ENCODE data around the gene CCR2.
A peak's percentile ranks its signal among the peaks of the same experiment; 100 is the strongest.
"Not testable (repeated sequence)": the region's sequence is repeated elsewhere in the genome, so short reads cannot be mapped to it uniquely, and the experiment has no call there.

Gene CCR2

DNA sequence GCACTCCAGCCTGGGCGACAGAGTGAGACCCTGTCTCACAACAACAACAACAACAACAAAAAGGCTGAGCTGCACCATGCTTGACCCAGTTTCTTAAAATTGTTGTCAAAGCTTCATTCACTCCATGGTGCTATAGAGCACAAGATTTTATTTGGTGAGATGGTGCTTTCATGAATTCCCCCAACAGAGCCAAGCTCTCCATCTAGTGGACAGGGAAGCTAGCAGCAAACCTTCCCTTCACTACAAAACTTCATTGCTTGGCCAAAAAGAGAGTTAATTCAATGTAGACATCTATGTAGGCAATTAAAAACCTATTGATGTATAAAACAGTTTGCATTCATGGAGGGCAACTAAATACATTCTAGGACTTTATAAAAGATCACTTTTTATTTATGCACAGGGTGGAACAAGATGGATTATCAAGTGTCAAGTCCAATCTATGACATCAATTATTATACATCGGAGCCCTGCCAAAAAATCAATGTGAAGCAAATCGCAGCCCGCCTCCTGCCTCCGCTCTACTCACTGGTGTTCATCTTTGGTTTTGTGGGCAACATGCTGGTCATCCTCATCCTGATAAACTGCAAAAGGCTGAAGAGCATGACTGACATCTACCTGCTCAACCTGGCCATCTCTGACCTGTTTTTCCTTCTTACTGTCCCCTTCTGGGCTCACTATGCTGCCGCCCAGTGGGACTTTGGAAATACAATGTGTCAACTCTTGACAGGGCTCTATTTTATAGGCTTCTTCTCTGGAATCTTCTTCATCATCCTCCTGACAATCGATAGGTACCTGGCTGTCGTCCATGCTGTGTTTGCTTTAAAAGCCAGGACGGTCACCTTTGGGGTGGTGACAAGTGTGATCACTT is 18.8 kb downstream of the CCR2 start:
- DNase-seq (ENCODE audit: low spot score in 2 of 2) (no peak), ATAC-seq (replicated peaks; ENCODE audit: extremely low read depth, poor library complexity, severe bottlenecking) (peak; percentile 22)
- Mint-ChIP-seq H3K9me3 (no peaks in the 10 kb centered on the region), H3K36me3 (ENCODE audit: insufficient read depth) (peaks cover 38% of the 10 kb centered on the region), H3K27me3 (no peaks in the 10 kb centered on the region), H3K27ac (ENCODE audit: low read depth) (peak overlapping the region; percentile 56), H3K4me3 (peak overlapping the region; percentile 81), H3K4me1 (peaks cover 79% of the 10 kb centered on the region)

DNA sequence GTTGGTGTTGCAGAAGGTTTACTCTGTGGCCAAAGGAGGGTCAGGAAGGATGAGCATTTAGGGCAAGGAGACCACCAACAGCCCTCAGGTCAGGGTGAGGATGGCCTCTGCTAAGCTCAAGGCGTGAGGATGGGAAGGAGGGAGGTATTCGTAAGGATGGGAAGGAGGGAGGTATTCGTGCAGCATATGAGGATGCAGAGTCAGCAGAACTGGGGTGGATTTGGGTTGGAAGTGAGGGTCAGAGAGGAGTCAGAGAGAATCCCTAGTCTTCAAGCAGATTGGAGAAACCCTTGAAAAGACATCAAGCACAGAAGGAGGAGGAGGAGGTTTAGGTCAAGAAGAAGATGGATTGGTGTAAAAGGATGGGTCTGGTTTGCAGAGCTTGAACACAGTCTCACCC is 20.8 kb downstream of the CCR2 start:
- Mint-ChIP-seq H3K4me3 (peak overlapping the region; percentile 81), H3K9me3 (no peaks in the 10 kb centered on the region), H3K4me1 (peaks cover 66% of the 10 kb centered on the region), H3K36me3 (ENCODE audit: insufficient read depth) (peaks cover 36% of the 10 kb centered on the region), H3K27ac (ENCODE audit: low read depth) (peak overlapping the region; percentile 85), H3K27me3 (no peaks in the 10 kb centered on the region)
- no peak for DNase-seq (ENCODE audit: low spot score in 2 of 2)
- ATAC-seq (replicated peaks; ENCODE audit: extremely low read depth, poor library complexity, severe bottlenecking): no peak

DNA sequence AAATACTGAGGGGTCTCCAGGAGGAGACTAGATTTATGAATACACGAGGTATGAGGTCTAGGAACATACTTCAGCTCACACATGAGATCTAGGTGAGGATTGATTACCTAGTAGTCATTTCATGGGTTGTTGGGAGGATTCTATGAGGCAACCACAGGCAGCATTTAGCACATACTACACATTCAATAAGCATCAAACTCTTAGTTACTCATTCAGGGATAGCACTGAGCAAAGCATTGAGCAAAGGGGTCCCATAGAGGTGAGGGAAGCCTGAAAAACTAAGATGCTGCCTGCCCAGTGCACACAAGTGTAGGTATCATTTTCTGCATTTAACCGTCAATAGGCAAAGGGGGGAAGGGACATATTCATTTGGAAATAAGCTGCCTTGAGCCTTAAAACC is 21.3 kb downstream of the CCR2 start:
- H3K27me3 Mint-ChIP-seq: no peaks in the 10 kb centered on the region
- H3K9me3 Mint-ChIP-seq: no peaks in the 10 kb centered on the region
- peak overlapping the region; percentile 85 for H3K27ac Mint-ChIP-seq (ENCODE audit: low read depth)
- peaks cover 61% of the 10 kb centered on the region for H3K4me1 Mint-ChIP-seq
- no peak for DNase-seq (ENCODE audit: low spot score in 2 of 2)
- peaks cover 36% of the 10 kb centered on the region for H3K36me3 Mint-ChIP-seq (ENCODE audit: insufficient read depth)
- no peak for ATAC-seq (replicated peaks; ENCODE audit: extremely low read depth, poor library complexity, severe bottlenecking)
- peak overlapping the region; percentile 81 for H3K4me3 Mint-ChIP-seq

DNA sequence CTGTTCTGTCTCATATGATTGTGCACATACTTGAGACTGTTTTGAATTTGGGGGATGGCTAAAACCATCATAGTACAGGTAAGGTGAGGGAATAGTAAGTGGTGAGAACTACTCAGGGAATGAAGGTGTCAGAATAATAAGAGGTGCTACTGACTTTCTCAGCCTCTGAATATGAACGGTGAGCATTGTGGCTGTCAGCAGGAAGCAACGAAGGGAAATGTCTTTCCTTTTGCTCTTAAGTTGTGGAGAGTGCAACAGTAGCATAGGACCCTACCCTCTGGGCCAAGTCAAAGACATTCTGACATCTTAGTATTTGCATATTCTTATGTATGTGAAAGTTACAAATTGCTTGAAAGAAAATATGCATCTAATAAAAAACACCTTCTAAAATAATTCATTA is 21.9 kb downstream of the CCR2 start:
- ATAC-seq (replicated peaks; ENCODE audit: extremely low read depth, poor library complexity, severe bottlenecking) (peak; percentile 38), DNase-seq (ENCODE audit: low spot score in 2 of 2) (no peak)
- Mint-ChIP-seq H3K4me1 (peaks cover 61% of the 10 kb centered on the region), H3K27ac (ENCODE audit: low read depth) (peak overlapping the region; percentile 85), H3K4me3 (peak overlapping the region; percentile 81), H3K36me3 (ENCODE audit: insufficient read depth) (peaks cover 36% of the 10 kb centered on the region), H3K27me3 (no peaks in the 10 kb centered on the region), H3K9me3 (no peaks in the 10 kb centered on the region)

DNA sequence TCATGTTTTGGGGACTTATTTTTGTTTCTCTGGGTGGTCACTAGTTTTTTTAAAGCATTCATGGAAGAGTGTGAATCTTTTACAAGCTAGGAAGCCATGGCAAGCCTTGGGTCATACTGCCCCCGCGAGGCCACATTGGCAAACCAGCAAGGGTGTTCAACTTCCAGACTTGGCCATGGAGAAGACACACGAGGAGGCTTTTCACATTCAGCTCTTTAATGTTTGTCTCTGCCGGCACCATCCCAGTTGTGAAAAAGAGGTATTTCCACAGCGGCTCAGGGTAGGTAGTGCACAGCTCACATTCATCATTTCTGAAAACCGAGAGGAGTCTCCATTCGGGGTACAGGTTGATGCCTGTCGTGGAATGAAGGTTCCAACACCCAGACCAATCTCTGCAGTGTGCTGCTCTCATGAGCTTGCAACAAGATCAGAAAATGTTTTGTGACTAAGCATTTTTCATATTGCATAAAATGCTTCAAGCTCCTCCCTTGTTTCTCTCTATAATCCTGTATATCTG is 24.6 kb downstream of the CCR2 start:
- DNase-seq (ENCODE audit: low spot score in 2 of 2) (peak; percentile 35 to 52), ATAC-seq (replicated peaks; ENCODE audit: extremely low read depth, poor library complexity, severe bottlenecking) (no peak)
- peak overlapping the region; percentile 24 for H3K27ac Mint-ChIP-seq (ENCODE audit: low read depth)
- H3K27me3 Mint-ChIP-seq: no peaks in the 10 kb centered on the region
- no peaks in the 10 kb centered on the region for H3K9me3 Mint-ChIP-seq
- H3K36me3 Mint-ChIP-seq (ENCODE audit: insufficient read depth): peaks cover 27% of the 10 kb centered on the region
- H3K4me1 Mint-ChIP-seq: peaks cover 59% of the 10 kb centered on the region
- H3K4me3 Mint-ChIP-seq: no peak overlapping the region

DNA sequence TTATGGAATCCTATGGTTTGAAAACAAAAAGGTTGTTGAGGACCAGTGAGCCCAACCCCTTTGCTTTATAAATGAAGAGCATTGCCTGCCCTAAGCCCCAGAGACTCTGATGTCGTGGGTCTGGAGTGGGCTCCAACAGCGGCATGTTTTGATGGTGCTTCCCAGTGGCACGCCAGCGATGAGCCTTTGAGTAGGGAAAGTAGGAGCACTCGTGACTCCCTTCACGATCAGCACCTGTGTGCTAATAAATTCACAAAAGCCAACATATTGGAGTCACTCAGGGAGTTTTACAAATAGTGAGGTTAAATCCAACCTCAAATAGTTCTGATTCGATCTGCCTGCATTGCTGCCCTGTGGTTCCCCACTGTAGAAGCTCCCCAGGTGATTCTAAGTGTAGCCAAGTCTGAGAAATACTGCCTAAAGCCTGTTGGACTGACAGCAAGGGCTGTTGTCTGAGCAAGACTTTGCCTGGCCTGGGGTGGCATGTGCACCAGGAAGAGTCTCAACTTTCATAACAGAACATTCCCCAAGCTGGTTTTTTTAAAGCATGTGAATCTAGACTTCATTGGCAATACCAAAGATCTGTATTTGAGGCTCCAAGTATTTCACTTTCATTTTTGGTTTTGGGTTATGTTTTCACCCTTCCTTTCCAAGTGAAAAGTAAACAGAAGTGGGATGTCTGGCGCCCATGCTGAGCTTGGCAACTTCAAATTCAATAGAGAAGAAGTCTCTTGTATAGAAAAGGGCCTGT is 26.7 kb downstream of the CCR2 start:
- Mint-ChIP-seq H3K27me3 (no peaks in the 10 kb centered on the region), H3K27ac (ENCODE audit: low read depth) (peak overlapping the region; percentile 17), H3K9me3 (no peaks in the 10 kb centered on the region), H3K4me1 (peaks cover 44% of the 10 kb centered on the region), H3K36me3 (ENCODE audit: insufficient read depth) (peaks cover 14% of the 10 kb centered on the region), H3K4me3 (peak overlapping the region; percentile 20)
- ATAC-seq (replicated peaks; ENCODE audit: extremely low read depth, poor library complexity, severe bottlenecking) (peak; percentile 56), DNase-seq (ENCODE audit: low spot score in 2 of 2) (no peak)

DNA sequence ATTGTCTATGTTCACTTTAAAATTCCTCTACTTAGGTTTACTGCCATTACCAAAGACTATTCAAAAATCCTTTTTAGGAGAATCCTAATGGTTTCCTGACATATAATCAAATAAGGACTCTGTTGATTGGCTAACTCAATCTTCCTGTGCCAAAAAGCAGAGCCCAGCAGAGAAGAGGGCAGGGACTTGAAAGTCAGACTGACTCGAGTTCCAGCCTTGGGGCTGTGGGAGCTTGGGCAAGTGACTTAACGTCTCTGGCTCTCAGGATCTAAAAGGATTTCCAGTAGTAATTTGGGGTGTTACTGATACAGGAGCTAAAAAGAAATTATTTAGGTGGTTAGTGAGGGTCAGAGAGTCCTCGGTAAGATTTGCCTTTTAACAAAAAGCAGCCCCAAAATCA is 27.7 kb downstream of the CCR2 start:
- no peaks in the 10 kb centered on the region for H3K9me3 Mint-ChIP-seq
- ATAC-seq (replicated peaks; ENCODE audit: extremely low read depth, poor library complexity, severe bottlenecking) (no peak), DNase-seq (ENCODE audit: low spot score in 2 of 2) (no peak)
- peaks cover 39% of the 10 kb centered on the region for H3K4me1 Mint-ChIP-seq
- H3K4me3 Mint-ChIP-seq: no peak overlapping the region
- H3K27me3 Mint-ChIP-seq: no peaks in the 10 kb centered on the region
- H3K27ac Mint-ChIP-seq (ENCODE audit: low read depth): peak overlapping the region; percentile 17
- H3K36me3 Mint-ChIP-seq (ENCODE audit: insufficient read depth): peaks cover 14% of the 10 kb centered on the region

DNA sequence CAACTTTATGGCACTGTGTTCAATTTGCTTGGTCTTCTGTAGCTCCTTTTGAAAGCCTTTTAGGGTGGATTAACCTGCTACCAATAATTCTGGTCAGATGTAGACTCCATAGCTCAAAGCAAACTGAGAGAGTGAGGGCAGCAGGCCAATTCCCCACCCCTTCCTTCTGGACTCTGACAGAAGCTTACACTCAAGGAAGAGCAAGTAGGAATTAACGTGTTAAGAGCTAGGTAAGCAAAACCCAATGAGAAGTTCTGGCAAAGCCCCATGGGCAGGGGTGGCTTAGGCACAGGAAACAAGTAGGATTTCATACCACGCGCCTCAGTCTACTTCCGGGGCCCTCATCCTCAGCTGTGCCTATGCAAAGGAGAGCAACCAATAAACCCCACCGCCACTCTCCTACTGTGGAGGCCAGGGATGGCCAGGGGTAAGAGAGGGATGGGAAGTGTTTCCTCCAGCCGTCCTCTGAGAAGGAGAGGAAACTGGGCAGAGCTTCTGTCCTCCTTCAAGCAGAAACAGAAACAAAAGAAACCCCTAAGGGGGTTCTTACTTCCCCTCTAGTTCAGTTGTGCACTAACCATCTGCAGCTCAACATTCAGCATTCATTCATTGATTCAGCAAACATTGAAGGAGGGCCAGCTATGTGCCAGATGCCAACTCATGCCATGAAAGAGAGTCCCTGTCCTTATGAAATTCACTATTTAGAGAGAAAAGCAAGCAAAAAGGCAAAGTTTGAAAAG is 29.5 kb downstream of the CCR2 start:
- H3K9me3 Mint-ChIP-seq: no peaks in the 10 kb centered on the region
- DNase-seq (ENCODE audit: low spot score in 2 of 2): no peak
- ATAC-seq (replicated peaks; ENCODE audit: extremely low read depth, poor library complexity, severe bottlenecking): no peak
- H3K36me3 Mint-ChIP-seq (ENCODE audit: insufficient read depth): peaks cover 5% of the 10 kb centered on the region
- peaks cover 27% of the 10 kb centered on the region for H3K4me1 Mint-ChIP-seq
- H3K27me3 Mint-ChIP-seq: no peaks in the 10 kb centered on the region
- H3K4me3 Mint-ChIP-seq: no peak overlapping the region
- no peak overlapping the region for H3K27ac Mint-ChIP-seq (ENCODE audit: low read depth)

DNA sequence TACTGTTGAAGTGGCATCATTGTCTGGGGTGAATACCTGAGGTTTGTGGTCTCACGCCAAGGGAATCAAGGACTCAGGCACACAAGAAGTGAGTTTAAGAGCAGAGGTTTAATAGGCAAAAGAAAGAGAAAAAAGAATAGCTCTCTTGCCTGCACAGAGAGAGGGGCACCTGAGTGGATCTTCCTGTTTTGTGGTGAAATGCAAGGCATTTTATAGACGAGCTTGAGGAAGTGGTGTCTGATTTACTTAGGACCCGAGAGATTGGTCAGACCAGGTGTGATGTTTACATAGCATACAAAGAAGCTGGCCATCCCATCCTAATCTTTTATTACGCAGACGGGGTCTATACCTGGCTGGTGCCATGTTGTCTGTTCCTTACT is 30.0 kb downstream of the CCR2 start:
- H3K4me3 Mint-ChIP-seq: no peak overlapping the region
- H3K27ac Mint-ChIP-seq (ENCODE audit: low read depth): no peak overlapping the region
- H3K4me1 Mint-ChIP-seq: peaks cover 25% of the 10 kb centered on the region
- no peaks in the 10 kb centered on the region for H3K27me3 Mint-ChIP-seq
- H3K9me3 Mint-ChIP-seq: no peaks in the 10 kb centered on the region
- no peak for DNase-seq (ENCODE audit: low spot score in 2 of 2)
- H3K36me3 Mint-ChIP-seq (ENCODE audit: insufficient read depth): peaks cover 5% of the 10 kb centered on the region
- no peak for ATAC-seq (replicated peaks; ENCODE audit: extremely low read depth, poor library complexity, severe bottlenecking)

DNA sequence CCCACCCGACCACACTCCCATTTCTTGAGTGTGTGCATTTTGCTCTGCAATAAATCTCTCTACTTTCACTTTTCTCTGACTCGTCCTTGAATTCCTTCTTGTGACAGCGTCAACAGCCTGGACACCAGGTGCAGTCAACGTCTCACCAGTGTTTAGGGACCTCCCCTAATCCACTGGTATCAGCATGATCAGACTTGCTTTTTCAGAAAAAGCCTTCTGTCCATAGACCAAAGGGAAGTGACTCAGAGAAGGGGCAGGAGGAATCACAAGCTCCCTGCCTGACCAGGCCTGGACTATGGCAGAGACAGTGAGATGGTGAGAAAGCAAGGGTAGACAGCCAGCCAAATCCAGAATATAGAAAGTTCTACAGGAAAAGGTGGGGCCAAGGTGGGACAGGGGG is 32.3 kb downstream of the CCR2 start:
- ATAC-seq (replicated peaks; ENCODE audit: extremely low read depth, poor library complexity, severe bottlenecking): no peak
- no peak for DNase-seq (ENCODE audit: low spot score in 2 of 2)
- Mint-ChIP-seq H3K27me3 (no peaks in the 10 kb centered on the region), H3K4me3 (no peak overlapping the region), H3K9me3 (no peaks in the 10 kb centered on the region), H3K27ac (ENCODE audit: low read depth) (no peak overlapping the region), H3K4me1 (peaks cover 15% of the 10 kb centered on the region), H3K36me3 (ENCODE audit: insufficient read depth) (peaks cover under 1% of the 10 kb centered on the region)

DNA sequence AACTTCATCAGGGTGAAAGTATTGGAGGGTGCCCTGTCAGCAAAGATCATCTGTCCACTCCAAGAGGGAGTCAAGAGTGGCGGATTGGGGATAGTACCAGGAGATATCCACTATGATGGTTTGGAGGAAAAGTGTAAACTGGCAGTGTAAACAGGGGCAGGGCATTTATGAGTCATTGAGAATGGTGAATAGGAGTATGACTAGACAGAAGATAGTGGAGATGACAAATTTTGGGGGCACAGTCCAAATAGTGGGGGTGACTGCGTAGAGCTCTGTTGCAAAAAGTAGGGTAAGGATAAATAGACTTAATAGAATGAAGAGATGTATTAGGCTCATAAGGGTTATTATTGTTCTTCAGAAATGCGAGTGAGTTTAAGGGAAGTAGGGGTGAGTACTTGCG is 34.9 kb downstream of the CCR2 start:
- not testable (repeated sequence) for DNase-seq (ENCODE audit: low spot score in 2 of 2); H3K36me3 Mint-ChIP-seq (ENCODE audit: insufficient read depth); H3K27me3 Mint-ChIP-seq; ATAC-seq (replicated peaks; ENCODE audit: extremely low read depth, poor library complexity, severe bottlenecking); H3K9me3 Mint-ChIP-seq; H3K4me1 Mint-ChIP-seq; H3K4me3 Mint-ChIP-seq; H3K27ac Mint-ChIP-seq (ENCODE audit: low read depth)

DNA sequence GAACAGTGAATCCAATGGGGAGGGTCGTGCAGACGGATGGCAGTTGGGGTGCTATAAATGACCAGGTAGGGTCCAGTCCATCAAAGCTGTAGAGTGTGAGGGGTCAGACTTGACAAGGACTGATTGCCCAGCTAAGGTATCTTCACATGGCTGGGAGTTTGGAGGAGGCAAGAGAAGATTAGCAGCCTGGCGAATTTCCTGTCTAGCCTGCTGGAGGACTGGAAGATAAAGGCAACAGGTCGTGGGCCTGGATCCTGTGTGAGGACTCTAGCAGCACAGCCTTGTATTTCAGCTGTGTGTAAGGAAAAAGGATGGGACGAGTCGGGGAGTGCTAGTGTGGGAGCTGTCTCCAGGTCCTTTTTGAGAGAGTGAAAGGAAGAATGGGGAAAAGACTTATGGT is 35.4 kb downstream of the CCR2 start:
- no peaks in the 10 kb centered on the region for H3K4me1 Mint-ChIP-seq
- H3K27ac Mint-ChIP-seq (ENCODE audit: low read depth): no peak overlapping the region
- no peaks in the 10 kb centered on the region for H3K36me3 Mint-ChIP-seq (ENCODE audit: insufficient read depth)
- H3K9me3 Mint-ChIP-seq: no peaks in the 10 kb centered on the region
- DNase-seq (ENCODE audit: low spot score in 2 of 2) (no peak), ATAC-seq (replicated peaks; ENCODE audit: extremely low read depth, poor library complexity, severe bottlenecking) (no peak)
- no peak overlapping the region for H3K4me3 Mint-ChIP-seq
- H3K27me3 Mint-ChIP-seq: no peaks in the 10 kb centered on the region
